Measurements from ENCODE around the gene NOCT.
A peak's percentile ranks its signal among the peaks of the same experiment; 100 is the strongest.
"Not testable (repeated sequence)": the region's sequence is repeated elsewhere in the genome, so short reads cannot be mapped to it uniquely, and the experiment has no call there.

NOCT gene

GRCh38 chr4:139053909-139054308, 38.3 kb downstream of the NOCT start:
- DNase-seq: no peak

GRCh38 chr4:139054791-139055505, 39.4 kb downstream of the NOCT start:
- no peak for DNase-seq

- not testable (repeated sequence) for DNase-seq
These were observed 43.4 kb downstream of the NOCT start for GRCh38 chr4:139059026-139059425.

GRCh38 chr4:139060591-139060990, 45.0 kb downstream of the NOCT start:
- no peak for DNase-seq

- DNase-seq: no peak
These were observed 60.6 kb downstream of the NOCT start for GRCh38 chr4:139076016-139076744.

- no peak for DNase-seq
These were observed 62.2 kb downstream of the NOCT start for GRCh38 chr4:139077567-139078355.

- DNase-seq: no peak
These were observed 63.3 kb downstream of the NOCT start for GRCh38 chr4:139078926-139079325.

- peak; percentile 98 for DNase-seq
These were observed 67.4 kb downstream of the NOCT start for GRCh38 chr4:139082750-139083606.

GRCh38 chr4:139083607-139083955, 68.0 kb downstream of the NOCT start:
- DNase-seq: peak; percentile 80

- peak; percentile 95 for DNase-seq
These were observed 68.6 kb downstream of the NOCT start for GRCh38 chr4:139083956-139084803.

- no peak for DNase-seq
These were observed 69.2 kb downstream of the NOCT start for GRCh38 chr4:139084804-139085093.

- DNase-seq: no peak
These were observed 69.6 kb downstream of the NOCT start for GRCh38 chr4:139085141-139085540.

- no peak for DNase-seq
These were observed 76.7 kb downstream of the NOCT start for GRCh38 chr4:139092271-139092670.
